Measurements from ENCODE around the gene SHCBP1L. TPM values are rescaled to one million over a fixed set of nuclear protein-coding genes. Genes with fewer than 3 reads are reported as not detected.
A peak's percentile ranks its signal among the peaks of the same experiment; 100 is the strongest.

SHCBP1L gene
- total RNA-seq (not detected in 2 replicates), polyA plus RNA-seq (not detected in 2 replicates), polyA minus RNA-seq (not detected in 2 replicates)
- total RNA-seq (2013), result not detected

DNA sequence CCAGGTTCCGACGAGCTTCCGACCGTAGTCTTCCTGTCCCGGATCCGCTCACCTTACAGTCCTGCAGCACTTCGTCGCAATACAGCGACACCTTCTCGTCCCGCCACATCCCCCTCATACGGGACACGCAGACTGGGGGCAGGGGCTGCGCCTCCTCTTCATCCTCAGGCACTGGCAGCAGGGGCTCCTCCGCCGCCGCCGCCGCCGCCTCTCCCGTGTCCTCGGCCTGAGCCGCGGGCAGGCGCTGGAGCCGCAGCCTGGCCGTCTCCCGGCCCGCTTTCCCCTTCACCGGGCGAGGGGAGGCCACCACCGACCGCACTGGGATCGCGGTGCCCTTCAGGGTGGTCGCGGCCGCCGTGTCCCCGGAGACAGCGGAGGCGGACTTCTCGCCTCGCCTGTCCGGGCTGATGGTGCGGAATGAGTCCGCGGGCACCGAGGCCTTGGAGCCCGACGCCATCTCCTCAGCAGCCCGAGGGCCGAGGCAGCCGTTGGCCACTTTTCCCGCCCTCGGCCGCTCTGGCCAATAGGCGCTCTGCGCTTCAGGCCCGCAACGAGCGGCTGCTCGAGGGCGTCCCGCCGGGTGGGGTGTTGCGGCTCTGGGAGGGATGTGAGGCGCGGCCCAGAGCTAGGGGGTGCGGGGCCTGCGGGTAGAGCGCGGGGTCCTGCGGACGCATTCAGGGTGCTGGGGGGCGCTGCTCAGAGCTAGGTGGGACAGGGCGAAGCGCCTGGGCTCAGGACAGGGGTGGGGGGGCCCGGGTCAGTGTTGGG is at the start of gene SHCBP1L:
SHCBP1L (minus strand) TSS at position 490 of the 768 bp plus-strand sequence; CDS start at position 457, 33 bp downstream.
- TF ChIP-seq EZH2 (IDR thresholded peaks at IDR 0.05; ENCODE audit: borderline replicate concordance, insufficient read depth, low read depth, low read length, poor library complexity, severe bottlenecking), result no peak
- TF ChIP-seq, protein P1, sequence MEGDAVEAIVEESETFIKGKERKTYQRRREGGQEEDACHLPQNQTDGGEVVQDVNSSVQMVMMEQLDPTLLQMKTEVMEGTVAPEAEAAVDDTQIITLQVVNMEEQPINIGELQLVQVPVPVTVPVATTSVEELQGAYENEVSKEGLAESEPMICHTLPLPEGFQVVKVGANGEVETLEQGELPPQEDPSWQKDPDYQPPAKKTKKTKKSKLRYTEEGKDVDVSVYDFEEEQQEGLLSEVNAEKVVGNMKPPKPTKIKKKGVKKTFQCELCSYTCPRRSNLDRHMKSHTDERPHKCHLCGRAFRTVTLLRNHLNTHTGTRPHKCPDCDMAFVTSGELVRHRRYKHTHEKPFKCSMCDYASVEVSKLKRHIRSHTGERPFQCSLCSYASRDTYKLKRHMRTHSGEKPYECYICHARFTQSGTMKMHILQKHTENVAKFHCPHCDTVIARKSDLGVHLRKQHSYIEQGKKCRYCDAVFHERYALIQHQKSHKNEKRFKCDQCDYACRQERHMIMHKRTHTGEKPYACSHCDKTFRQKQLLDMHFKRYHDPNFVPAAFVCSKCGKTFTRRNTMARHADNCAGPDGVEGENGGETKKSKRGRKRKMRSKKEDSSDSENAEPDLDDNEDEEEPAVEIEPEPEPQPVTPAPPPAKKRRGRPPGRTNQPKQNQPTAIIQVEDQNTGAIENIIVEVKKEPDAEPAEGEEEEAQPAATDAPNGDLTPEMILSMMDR (IDR thresholded peaks at IDR 0.05), result no peak
- Histone ChIP-seq H3K4me2 (replicated peaks; ENCODE audit: low read depth, low read length, poor library complexity, severe bottlenecking) (peak within 1 kb of the TSS; percentile 64), H3K9me3 (ENCODE audit: control extremely low read depth in 1 of 3, control insufficient read depth in 2 of 3, insufficient read depth in 1 of 3, low read length in 2 of 3) (no peaks in the 10 kb centered on the region), H3K27ac (ENCODE audit: low read length in 2 of 2) (no peak within 1 kb of the TSS), H3K27me3 (replicated peaks in 1 of 4; ENCODE audit: control extremely low read depth in 1 of 4, control insufficient read depth in 3 of 4, insufficient read depth in 4 of 4, low read length in 3 of 4) (peaks cover 0 to 25% (median 14%) of the 10 kb centered on the region in 4 experiments), H3K9ac (ENCODE audit: low read length) (peak within 1 kb of the TSS; percentile 19), H4K20me1 (ENCODE audit: control insufficient read depth, insufficient read depth, low read length, poor library complexity, severe bottlenecking) (no peaks in the 10 kb centered on the region), H2AFZ (ENCODE audit: insufficient read depth, low read depth, low read length, poor library complexity, severe bottlenecking) (peak within 1 kb of the TSS; percentile 60), H3K4me1 (ENCODE audit: control insufficient read depth in 2 of 2, insufficient read depth in 2 of 2, low read length in 2 of 2) (peaks cover 6 to 9% of the 10 kb centered on the region in 2 donors), H3K4me3 (ENCODE audit: control extremely low read depth in 1 of 5, extremely low read depth in 1 of 5, insufficient read depth in 1 of 5, low read depth in 2 of 5, low read length in 4 of 5) (peak within 1 kb of the TSS in 1 of 5 experiments; percentile 21), H3K36me3 (replicated peaks in 1 of 2; ENCODE audit: control extremely low read depth in 1 of 2, control insufficient read depth in 1 of 2, extremely low read depth in 1 of 2, insufficient read depth in 2 of 2, low read length in 1 of 2) (no peaks in the 10 kb centered on the region), H3K79me2 (ENCODE audit: control insufficient read depth, insufficient read depth, low read length) (no peaks in the 10 kb centered on the region)
- Mint-ChIP-seq H3K27me3 (peaks cover 40% of the 10 kb centered on the region), H3K4me3 (peak within 1 kb of the TSS; percentile 36), H3K27ac (no peak within 1 kb of the TSS), H3K9me3 (ENCODE audit: insufficient read depth) (peaks cover 7% of the 10 kb centered on the region), H3K4me1 (peaks cover 4% of the 10 kb centered on the region)
- DNase-seq (peak; percentile 34), ATAC-seq (ENCODE audit: low read depth) (no peak)
- intact Hi-C loops (cut with micrococcal nuclease), result no loop called here
- POLR2A ChIA-PET, result no interaction called here
- 36% methylated on average over 78 of the region's 79 CpGs for WGBS (ENCODE audit: insufficient coverage)
- CTCF ChIA-PET, result no interaction called here

GRCh38 chr1:183002267-183002666 is 49.3 kb upstream of the SHCBP1L start:
- Histone ChIP-seq H2AFZ (ENCODE audit: insufficient read depth, low read depth, low read length, poor library complexity, severe bottlenecking) (no peak overlapping the region), H3K4me1 (ENCODE audit: control insufficient read depth in 2 of 2, insufficient read depth in 2 of 2, low read length in 2 of 2) (no peaks in the 10 kb centered on the region), H3K4me3 (ENCODE audit: control extremely low read depth in 1 of 5, extremely low read depth in 1 of 5, insufficient read depth in 1 of 5, low read depth in 2 of 5, low read length in 4 of 5) (no peak overlapping the region), H4K20me1 (ENCODE audit: control insufficient read depth, insufficient read depth, low read length, poor library complexity, severe bottlenecking) (no peaks in the 10 kb centered on the region), H3K79me2 (ENCODE audit: control insufficient read depth, insufficient read depth, low read length) (no peaks in the 10 kb centered on the region), H3K27me3 (replicated peaks in 1 of 4; ENCODE audit: control extremely low read depth in 1 of 4, control insufficient read depth in 3 of 4, insufficient read depth in 4 of 4, low read length in 3 of 4) (peaks cover 0 to 3% (median 0%) of the 10 kb centered on the region in 4 experiments), H3K27ac (ENCODE audit: low read length in 2 of 2) (no peak overlapping the region), H3K9ac (ENCODE audit: low read length) (no peak overlapping the region), H3K9me3 (ENCODE audit: control extremely low read depth in 1 of 3, control insufficient read depth in 2 of 3, insufficient read depth in 1 of 3, low read length in 2 of 3) (no peaks in the 10 kb centered on the region), H3K4me2 (replicated peaks; ENCODE audit: low read depth, low read length, poor library complexity, severe bottlenecking) (no peak overlapping the region), H3K36me3 (replicated peaks in 1 of 2; ENCODE audit: control extremely low read depth in 1 of 2, control insufficient read depth in 1 of 2, extremely low read depth in 1 of 2, insufficient read depth in 2 of 2, low read length in 1 of 2) (no peaks in the 10 kb centered on the region)
- intact Hi-C loops (cut with micrococcal nuclease), result no loop called here
- Mint-ChIP-seq H3K27ac (no peak overlapping the region), H3K4me1 (no peaks in the 10 kb centered on the region), H3K4me3 (no peak overlapping the region), H3K27me3 (peaks cover 28% of the 10 kb centered on the region), H3K9me3 (ENCODE audit: insufficient read depth) (no peaks in the 10 kb centered on the region)
- TF ChIP-seq EZH2 (IDR thresholded peaks at IDR 0.05; ENCODE audit: borderline replicate concordance, insufficient read depth, low read depth, low read length, poor library complexity, severe bottlenecking), result no peak
- TF ChIP-seq, protein P1 (IDR thresholded peaks at IDR 0.05), result no peak
- ChIA-PET CTCF (interaction anchor here (0.7 to 1.2 kb wide), 2 partner anchors 14 to 225 kb away, joined by 3 read pairs; no protein-coding TSS in a partner anchor), POLR2A (no interaction called here)
- no peak for ATAC-seq (ENCODE audit: low read depth)
- DNase-seq, result no peak

Measured in B cell (primary cell).